T-cell (primary cell): Measurements from ENCODE around the gene DDR1. TPM values are rescaled to one million over a fixed set of nuclear protein-coding genes. Genes with fewer than 3 reads are reported as not detected.
"Not testable (repeated sequence)": the region's sequence is repeated elsewhere in the genome, so short reads cannot be mapped to it uniquely, and the experiment has no call there.

Experiments
- ATAC-seq, 4 experiments: fragments of 200-7000 bp in 3 of 4; fragments of 150-1000 bp in 1 of 4; cut with Tn5 transposase; replicated peaks in 1 of 4; 1 replicate in 3 of 4; 2 replicates in 1 of 4; pipeline ENCODE4 v1.10.0; 2021; ENCODE audit warnings: moderate library complexity in 3 of 4, mild to moderate bottlenecking in 2 of 4, moderate number of reproducible peaks in 1 of 4
- CTCF ChIA-PET, 2 donors: fragments of 300-600 bp; sonication (Branson Sonifier 250); formaldehyde crosslinking; loops; one replicate each; lab custom pipeline; 2022; ENCODE audit warnings: antibody characterized with exemption in 2 of 2; lab: Charles Lee
- POLR2A ChIA-PET, 2 donors: fragments of 300-600 bp; sonication (Branson Sonifier 250); formaldehyde crosslinking; loops; one replicate each; lab custom pipeline; 2022; ENCODE audit warnings: antibody characterized with exemption in 2 of 2; lab: Charles Lee
- DNase-seq, 35 experiments: peaks; one replicate each; pipeline versions ENCODE4 v3.0.0 to v3.0.0-alpha.2; 2013 to 2023
- H3K27ac ChIP-seq: one replicate; pipeline ENCODE4 v1.5.1; 2013; ENCODE audit warnings: low read length
- H3K27me3 ChIP-seq, 2 experiments: replicated peaks in 1 of 2; 1 replicate in 1 of 2; 2 replicates in 1 of 2; pipeline versions ENCODE4 v1.6.1 to v1.7.0; 2013; ENCODE audit warnings: low read length in 1 of 2, mixed read lengths in 1 of 2; ENCODE audit not compliant: control insufficient read depth in 2 of 2, insufficient read depth in 2 of 2; ENCODE audit errors: extremely low read depth in 1 of 2
- H3K36me3 ChIP-seq, 2 donors: 1 replicate in 1 of 2; 2 replicates in 1 of 2; pipeline versions ENCODE4 v1.6.1 to v1.7.0; 2013; ENCODE audit warnings: low read length in 1 of 2; ENCODE audit not compliant: control insufficient read depth in 2 of 2, insufficient read depth in 1 of 2; ENCODE audit errors: extremely low read depth in 1 of 2
- H3K4me1 ChIP-seq, 2 experiments: 1 replicate in 1 of 2; 2 replicates in 1 of 2; pipeline versions ENCODE4 v1.6.1 to v1.7.0; 2013; ENCODE audit warnings: low read length in 2 of 2, mixed read lengths in 1 of 2; ENCODE audit not compliant: insufficient read depth in 2 of 2, control insufficient read depth in 1 of 2; ENCODE audit errors: extremely low read depth in 1 of 2
- H3K4me3 ChIP-seq, 2 donors: 1 replicate in 1 of 2; 2 replicates in 1 of 2; pipeline versions ENCODE4 v1.5.1 to v1.7.0; 2013; ENCODE audit warnings: mild to moderate bottlenecking in 2 of 2, low read length in 1 of 2, moderate library complexity in 1 of 2; ENCODE audit not compliant: control insufficient read depth in 1 of 2; ENCODE audit errors: extremely low read depth in 1 of 2
- H3K9me3 ChIP-seq: 2 replicates; pipeline ENCODE4 v1.7.0; 2013
- H3K27ac Mint-ChIP-seq, 2 donors: one replicate each; pipeline ENCODE4 v1.8.0; 2020 to 2021; ENCODE audit warnings: mild to moderate bottlenecking in 2 of 2, mixed read lengths in 2 of 2
- H3K27me3 Mint-ChIP-seq, 2 donors: one replicate each; pipeline ENCODE4 v1.8.0; 2021 to 2022; ENCODE audit warnings: mixed read lengths in 2 of 2
- H3K36me3 Mint-ChIP-seq: one replicate; pipeline ENCODE4 v1.8.0; 2021; ENCODE audit warnings: mixed read lengths
- H3K4me1 Mint-ChIP-seq, 3 donors: one replicate each; pipeline ENCODE4 v1.8.0; 2020 to 2022; ENCODE audit warnings: mixed read lengths in 3 of 3, mild to moderate bottlenecking in 1 of 3
- H3K4me3 Mint-ChIP-seq, 3 donors: one replicate each; pipeline ENCODE4 v1.8.0; 2020 to 2022; ENCODE audit warnings: mild to moderate bottlenecking in 3 of 3, mixed read lengths in 3 of 3, moderate library complexity in 3 of 3
- H3K9me3 Mint-ChIP-seq, 3 donors: one replicate each; pipeline ENCODE4 v1.8.0; 2020 to 2022; ENCODE audit warnings: mixed read lengths in 3 of 3
- WGBS: methylation state at CpG from one replicate; pipeline ENCODE4 v1.1.5; 2013; ENCODE audit warnings: missing lambda C conversion rate; ENCODE audit not compliant: insufficient coverage; 5-methylcytosine and 5-hydroxymethylcytosine counted together
- total RNA-seq, 35 experiments: library from RNA in 6 of 35; stranded (reverse) in 6 of 35; fragments of 120-200 nt in 1 of 35; gene quantifications; one replicate each; pipeline versions ENCODE4 v1.2.1 to v1.2.4 and lab custom pipeline; 2013 to 2026

The DDR1 gene
- total RNA-seq, 5 donors from 2014 or later (not counting 1 experiment from before 2014, with no cell fraction given), result 8.8 to 23.9 (median 19.3) TPM

GRCh38 chr6:30915591-30915946 lies 31.2 kb downstream of the DDR1 start:
- ATAC-seq, result no peak
- Histone ChIP-seq H3K4me3 (no peak overlapping the region), H3K9me3 (no peaks in the 10 kb centered on the region), H3K27ac (no peak overlapping the region), H3K36me3 (peaks cover 13 to 49% of the 10 kb centered on the region in 2 donors), H3K27me3 (no peaks in the 10 kb centered on the region), H3K4me1 (peaks cover 4 to 24% of the 10 kb centered on the region in 2 experiments)
- POLR2A ChIA-PET, result interaction anchor here in 1 of 2 donors (0.5 kb wide), 1 partner anchor 134 kb away, joined by 3 read pairs; no protein-coding TSS in a partner anchor
- no peaks in the 10 kb centered on the region for H3K27me3 Mint-ChIP-seq
- CTCF ChIA-PET, result interaction anchor here (1.2 to 4.1 kb wide), 5 partner anchors 164 to 172 kb away, joined by 4 to 18 read pairs (median 4); no protein-coding TSS in a partner anchor
- peak overlapping the region; percentile 71 to 85 (median 78) for H3K4me3 Mint-ChIP-seq
- WGBS, result 67% methylated on average over 3 of the region's 5 CpGs
- DNase-seq, result peak in 4 of 35 experiments; percentile 6 to 57 (median 14)
- H3K36me3 Mint-ChIP-seq, result peaks cover 49% of the 10 kb centered on the region
- H3K27ac Mint-ChIP-seq, result peak overlapping the region; percentile 23 to 73
- H3K9me3 Mint-ChIP-seq, result no peaks in the 10 kb centered on the region
- peaks cover 31 to 37% (median 35%) of the 10 kb centered on the region in 3 donors for H3K4me1 Mint-ChIP-seq

- H3K9me3 Mint-ChIP-seq, result no peaks in the 10 kb centered on the region
- Histone ChIP-seq H3K27ac (no peak overlapping the region), H3K4me1 (peaks cover 4 to 24% of the 10 kb centered on the region in 2 experiments), H3K9me3 (no peaks in the 10 kb centered on the region), H3K27me3 (no peaks in the 10 kb centered on the region), H3K4me3 (no peak overlapping the region), H3K36me3 (peaks cover 21 to 52% of the 10 kb centered on the region in 2 donors)
- peaks cover 31 to 35% (median 35%) of the 10 kb centered on the region in 3 donors for H3K4me1 Mint-ChIP-seq
- H3K36me3 Mint-ChIP-seq, result peaks cover 45% of the 10 kb centered on the region
- WGBS, result 96% methylated on average over 7 of the region's 7 CpGs
- H3K27me3 Mint-ChIP-seq, result no peaks in the 10 kb centered on the region
- POLR2A ChIA-PET, result no interaction called here
- CTCF ChIA-PET, result interaction anchor here in 1 of 2 donors (4.1 kb wide), 1 partner anchor 163 kb away, joined by 18 read pairs; no protein-coding TSS in a partner anchor
- DNase-seq (no peak), ATAC-seq (no peak)
- no peak overlapping the region for H3K27ac Mint-ChIP-seq
- H3K4me3 Mint-ChIP-seq, result no peak overlapping the region
Observed at GRCh38 chr6:30917041-30917440, 32.7 kb downstream of the DDR1 start.

- 98% methylated on average over 7 of the region's 8 CpGs for WGBS
- H3K36me3 Mint-ChIP-seq, result peaks cover 46% of the 10 kb centered on the region
- Histone ChIP-seq H3K9me3 (no peaks in the 10 kb centered on the region), H3K27me3 (no peaks in the 10 kb centered on the region), H3K4me3 (no peak overlapping the region), H3K36me3 (peaks cover 22 to 54% of the 10 kb centered on the region in 2 donors), H3K27ac (no peak overlapping the region), H3K4me1 (peaks cover 4 to 24% of the 10 kb centered on the region in 2 experiments)
- POLR2A ChIA-PET, result no interaction called here
- ATAC-seq (no peak), DNase-seq (no peak)
- no peaks in the 10 kb centered on the region for H3K27me3 Mint-ChIP-seq
- H3K4me1 Mint-ChIP-seq, result peaks cover 31 to 35% (median 35%) of the 10 kb centered on the region in 3 donors
- no peak overlapping the region for H3K27ac Mint-ChIP-seq
- H3K9me3 Mint-ChIP-seq, result no peaks in the 10 kb centered on the region
- CTCF ChIA-PET, result no interaction called here
- H3K4me3 Mint-ChIP-seq, result no peak overlapping the region
Observed at GRCh38 chr6:30917487-30917886, 33.2 kb downstream of the DDR1 start.

- Histone ChIP-seq H3K4me1 (peaks cover 4 to 18% of the 10 kb centered on the region in 2 experiments), H3K4me3 (no peak overlapping the region), H3K36me3 (peaks cover 32 to 65% of the 10 kb centered on the region in 2 donors), H3K27ac (no peak overlapping the region), H3K27me3 (no peaks in the 10 kb centered on the region), H3K9me3 (no peaks in the 10 kb centered on the region)
- no peak for ATAC-seq
- WGBS, result 60% methylated on average over 1 of the region's 8 CpGs
- no peaks in the 10 kb centered on the region for H3K9me3 Mint-ChIP-seq
- CTCF ChIA-PET, result interaction anchor here in 1 of 2 donors (0.6 kb wide), 1 partner anchor 14 kb away, joined by 5 read pairs; no protein-coding TSS in a partner anchor
- POLR2A ChIA-PET, result no interaction called here
- DNase-seq, result no peak
- H3K27ac Mint-ChIP-seq, result no peak overlapping the region
- no peaks in the 10 kb centered on the region for H3K27me3 Mint-ChIP-seq
- H3K4me1 Mint-ChIP-seq, result peaks cover 26 to 28% (median 27%) of the 10 kb centered on the region in 3 donors
- H3K36me3 Mint-ChIP-seq, result peaks cover 56% of the 10 kb centered on the region
- no peak overlapping the region for H3K4me3 Mint-ChIP-seq
Observed at GRCh38 chr6:30918670-30919069, 34.4 kb downstream of the DDR1 start.

- Mint-ChIP-seq H3K36me3 (peaks cover 63% of the 10 kb centered on the region), H3K4me3 (no peak overlapping the region), H3K9me3 (no peaks in the 10 kb centered on the region), H3K27me3 (no peaks in the 10 kb centered on the region), H3K4me1 (peaks cover 0 to 3% (median 0%) of the 10 kb centered on the region in 3 donors), H3K27ac (no peak overlapping the region)
- no peak for ATAC-seq
- Histone ChIP-seq H3K9me3 (no peaks in the 10 kb centered on the region), H3K27me3 (no peaks in the 10 kb centered on the region), H3K36me3 (peaks cover 31 to 82% of the 10 kb centered on the region in 2 donors), H3K4me3 (no peak overlapping the region), H3K4me1 (no peaks in the 10 kb centered on the region), H3K27ac (no peak overlapping the region)
- CTCF ChIA-PET, result no interaction called here
- 96% methylated on average over 5 of the region's 7 CpGs for WGBS
- POLR2A ChIA-PET, result no interaction called here
- DNase-seq, result no peak
Observed at GRCh38 chr6:30922447-30922852, 38.1 kb downstream of the DDR1 start.

- H3K9me3 Mint-ChIP-seq, result peaks cover 0 to 12% (median 11%) of the 10 kb centered on the region in 3 donors
- H3K36me3 Mint-ChIP-seq, result peaks cover 53% of the 10 kb centered on the region
- H3K27me3 ChIP-seq, H3K27me3 Mint-ChIP-seq, CTCF ChIA-PET, H3K4me1 ChIP-seq, H3K4me3 ChIP-seq, H3K4me1 Mint-ChIP-seq, H3K27ac ChIP-seq, H3K9me3 ChIP-seq, H3K27ac Mint-ChIP-seq, H3K4me3 Mint-ChIP-seq, POLR2A ChIA-PET, DNase-seq, ATAC-seq: not testable (repeated sequence)
- 100% methylated on average over 4 of the region's 9 CpGs for WGBS
- peaks cover 28 to 72% of the 10 kb centered on the region in 2 donors for H3K36me3 ChIP-seq
Observed at GRCh38 chr6:30924040-30924627, 39.8 kb downstream of the DDR1 start.
